Hepatocyte (in vitro differentiated cells): ENCODE results near the gene TMEM164.

Experiments
- CTCF ChIP-seq: fragments of 200-600 bp; sonication (generic); IDR thresholded peaks from 2 replicates; pipeline ENCODE4 v1.5.1; 2016; ENCODE audit warnings: antibody characterized with exemption, mild to moderate bottlenecking; ENCODE audit not compliant: poor library complexity
- EZH2 ChIP-seq: fragments of 200-600 bp; sonication (generic); IDR thresholded peaks from 2 replicates; pipeline ENCODE4 v1.6.1; 2016; ENCODE audit warnings: antibody characterized with exemption, mild to moderate bottlenecking, borderline replicate concordance
- EZH2phosphoT487 ChIP-seq: fragments of 200-600 bp; sonication (generic); IDR thresholded peaks from one replicate; pipeline ENCODE4 v1.6.1; 2018; ENCODE audit warnings: antibody characterized with exemption, mild to moderate bottlenecking, low read depth, moderate library complexity; ENCODE audit not compliant: unreplicated experiment, severe bottlenecking

GRCh38 chrX:110070970-110071369 lies 68.1 kb downstream of the TMEM164 start:
- no peak for TF ChIP-seq EZH2
- no peak for TF ChIP-seq CTCF
- TF ChIP-seq EZH2phosphoT487, result no peak
